Measurements from ENCODE around the gene N4BP2.
"Not testable (repeated sequence)": the region's sequence is repeated elsewhere in the genome, so short reads cannot be mapped to it uniquely, and the experiment has no call there.

Gene N4BP2

DNA sequence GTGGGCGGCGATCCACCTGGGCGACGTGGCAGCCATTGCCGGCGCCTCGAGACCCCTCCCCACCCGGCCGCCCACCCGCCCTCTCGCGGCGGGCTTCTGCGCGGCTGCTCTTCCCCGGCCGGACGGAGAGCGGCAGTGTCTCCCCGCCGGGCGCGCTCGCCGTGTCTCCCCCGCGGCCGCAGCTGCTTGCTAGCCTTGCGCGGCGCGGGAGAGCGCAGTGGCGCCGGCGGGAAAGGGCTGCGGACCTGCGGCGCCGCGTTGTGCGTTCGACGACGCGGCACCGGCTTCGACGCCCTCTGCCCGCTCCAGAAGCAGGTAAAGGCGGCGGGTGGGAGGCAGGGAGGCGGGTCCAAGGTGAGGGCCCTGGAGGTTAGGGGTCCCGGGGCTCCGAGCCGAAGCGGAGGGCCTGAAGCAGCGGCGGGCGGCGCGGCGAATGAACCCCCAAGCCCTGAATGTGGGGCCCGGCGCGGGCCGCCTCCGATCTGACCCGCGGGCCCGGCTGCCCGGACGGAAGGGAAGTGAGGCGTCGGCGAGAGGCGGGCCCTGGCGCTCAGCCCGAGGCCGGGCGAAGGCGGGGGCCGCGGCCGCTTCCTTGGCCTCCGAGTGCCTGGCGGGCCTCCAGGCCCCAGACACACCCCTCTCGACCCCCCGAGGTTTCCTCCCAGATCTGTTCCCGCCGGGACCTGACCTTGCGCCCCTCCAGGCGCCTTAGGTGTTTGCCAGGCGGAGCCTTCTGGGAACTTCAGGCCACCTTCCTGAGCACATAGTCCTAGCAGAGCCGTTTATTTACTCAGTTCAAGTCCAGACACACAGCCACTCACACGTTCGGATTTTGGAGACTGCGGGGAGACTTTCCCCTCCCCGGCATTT, at the start of gene N4BP2:
Gene N4BP2 (plus strand): TSS at position 135 of the 870 bp plus-strand sequence. CDS start 40,491 bp downstream, outside the sequence.
- peak; percentile 78 for DNase-seq

- DNase-seq: no peak
These were observed 40.6 kb upstream of the N4BP2 start for GRCh38 chr4:40016007-40016406.

GRCh38 chr4:40020221-40020620, 36.4 kb upstream of the N4BP2 start:
- no peak for DNase-seq

DNA sequence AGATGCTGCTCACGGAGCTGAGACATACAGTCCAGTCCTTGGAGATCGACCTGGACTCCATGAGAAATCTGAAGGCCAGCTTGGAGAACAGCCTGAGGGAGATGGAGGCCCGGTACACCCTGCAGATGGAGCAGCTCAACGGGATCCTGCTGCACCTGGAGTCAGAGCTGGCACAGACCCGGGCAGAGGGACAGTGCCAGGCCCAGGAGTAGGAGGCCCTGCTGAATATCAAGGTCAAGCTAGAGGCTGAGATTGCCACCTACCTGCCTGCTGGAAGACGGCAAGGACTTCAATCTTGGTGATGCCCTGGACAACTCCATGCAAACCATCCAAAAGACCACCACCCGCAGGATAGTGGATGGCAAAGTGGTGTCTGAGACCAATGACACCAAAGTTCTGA, 35.5 kb upstream of the N4BP2 start:
- DNase-seq: not testable (repeated sequence)

DNA sequence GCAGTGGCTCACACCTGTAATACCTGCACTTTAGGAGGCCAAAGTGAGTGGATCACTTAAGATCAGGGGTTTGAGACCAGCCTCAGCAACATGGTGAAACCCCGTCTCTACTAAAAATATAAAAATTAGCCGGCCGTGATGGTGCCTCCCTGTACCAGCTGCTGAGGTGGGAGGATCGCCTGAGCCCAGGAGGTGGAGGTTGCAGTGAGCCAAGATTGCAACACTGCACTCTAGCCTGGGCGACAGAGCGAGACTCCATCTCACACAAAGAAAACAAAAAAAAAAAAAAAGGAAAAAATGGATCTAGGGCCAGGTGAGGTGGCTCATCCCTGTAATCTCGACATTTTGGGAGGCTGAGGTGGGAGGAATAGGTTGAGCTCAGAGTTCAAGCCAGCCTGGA, 32.6 kb upstream of the N4BP2 start:
- DNase-seq: not testable (repeated sequence)

- no peak for DNase-seq
These were observed 23.9 kb upstream of the N4BP2 start for GRCh38 chr4:40032785-40033184.

- no peak for DNase-seq
These were observed 23.0 kb upstream of the N4BP2 start for GRCh38 chr4:40033613-40034012.

DNA sequence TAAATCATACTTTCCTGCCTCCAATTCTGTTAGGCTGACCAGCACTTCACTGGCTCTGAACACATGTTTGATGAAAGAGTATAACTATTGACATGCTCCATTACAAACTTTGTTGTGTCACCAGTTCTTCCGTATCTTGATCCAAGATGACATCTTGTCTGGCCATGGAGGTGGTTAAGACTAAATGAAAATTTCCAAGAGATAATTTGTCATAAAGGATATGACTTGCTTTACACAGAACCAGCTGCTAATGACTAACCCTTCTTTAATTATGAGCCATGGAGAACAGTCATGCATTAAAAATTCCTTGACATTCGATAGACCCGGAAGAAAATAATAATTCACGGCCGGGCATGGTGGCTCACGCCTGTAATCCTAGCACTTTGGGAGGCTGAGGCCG, 17.7 kb upstream of the N4BP2 start:
- DNase-seq: no peak

- DNase-seq: no peak
These were observed 15.7 kb upstream of the N4BP2 start for GRCh38 chr4:40040908-40041307.

GRCh38 chr4:40043786-40044185, 12.9 kb upstream of the N4BP2 start:
- DNase-seq: no peak

- DNase-seq: peak; percentile 57
These were observed 10.2 kb upstream of the N4BP2 start for GRCh38 chr4:40046311-40046980.

GRCh38 chr4:40053161-40053560, 3.5 kb upstream of the N4BP2 start:
- DNase-seq: no peak

GRCh38 chr4:40055511-40055862, 1.2 kb upstream of the N4BP2 start:
- DNase-seq: no peak

GRCh38 chr4:40055863-40056715, 561 bp upstream of the N4BP2 start:
- DNase-seq: peak; percentile 42

DNA sequence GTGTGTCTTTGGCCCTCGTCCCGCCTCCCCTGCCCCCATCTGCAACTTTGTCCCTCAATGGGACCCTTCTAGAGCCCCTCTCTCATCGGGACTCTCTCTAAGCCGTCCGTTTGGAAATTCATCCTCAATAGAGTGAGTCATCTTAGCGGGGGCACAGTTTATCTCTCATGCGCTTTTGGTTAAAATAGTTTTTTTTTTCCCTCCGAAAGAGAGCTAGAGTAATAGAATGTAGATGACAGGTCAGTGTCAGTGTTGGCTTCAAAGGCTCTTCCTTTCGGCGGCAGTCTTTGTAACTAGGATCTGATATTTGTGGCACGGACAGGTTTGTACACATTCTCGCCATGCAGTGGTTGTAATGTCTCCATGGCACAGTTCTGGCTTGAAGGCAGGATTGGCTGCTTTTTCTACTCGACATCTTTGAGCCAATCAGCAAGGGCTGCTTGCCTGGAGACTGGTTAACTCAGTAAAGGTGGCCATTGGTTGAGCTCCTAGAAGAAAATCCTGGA, 989 bp downstream of the N4BP2 start:
- DNase-seq: peak; percentile 91

GRCh38 chr4:40058121-40058520, 1.5 kb downstream of the N4BP2 start:
- DNase-seq: no peak

GRCh38 chr4:40058854-40059253, 2.2 kb downstream of the N4BP2 start:
- no peak for DNase-seq

DNA sequence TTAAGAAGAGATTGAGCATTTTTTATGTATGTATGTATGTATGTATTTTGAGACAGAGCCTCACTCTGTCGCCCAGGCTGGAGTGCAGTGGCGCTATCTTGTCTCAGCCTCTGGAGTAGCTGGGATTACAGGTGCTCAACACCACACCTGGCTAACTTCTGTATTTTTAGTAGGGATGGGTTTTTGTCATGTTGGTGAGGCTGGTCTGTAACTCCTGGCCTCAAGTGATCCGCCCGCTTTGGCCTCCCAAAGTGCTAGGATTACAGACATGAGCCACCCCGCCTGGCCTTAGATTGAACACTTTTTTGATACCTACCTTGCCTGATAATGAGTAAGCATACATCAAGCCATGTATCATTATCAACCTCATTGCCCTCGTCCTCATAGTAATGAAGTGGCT, 2.7 kb downstream of the N4BP2 start:
- DNase-seq: no peak

GRCh38 chr4:40065010-40065409, 8.4 kb downstream of the N4BP2 start:
- no peak for DNase-seq

GRCh38 chr4:40066651-40067050, 10.0 kb downstream of the N4BP2 start:
- no peak for DNase-seq

GRCh38 chr4:40070387-40070786, 13.7 kb downstream of the N4BP2 start:
- DNase-seq: no peak

GRCh38 chr4:40086421-40086820, 29.8 kb downstream of the N4BP2 start:
- DNase-seq: no peak

DNA sequence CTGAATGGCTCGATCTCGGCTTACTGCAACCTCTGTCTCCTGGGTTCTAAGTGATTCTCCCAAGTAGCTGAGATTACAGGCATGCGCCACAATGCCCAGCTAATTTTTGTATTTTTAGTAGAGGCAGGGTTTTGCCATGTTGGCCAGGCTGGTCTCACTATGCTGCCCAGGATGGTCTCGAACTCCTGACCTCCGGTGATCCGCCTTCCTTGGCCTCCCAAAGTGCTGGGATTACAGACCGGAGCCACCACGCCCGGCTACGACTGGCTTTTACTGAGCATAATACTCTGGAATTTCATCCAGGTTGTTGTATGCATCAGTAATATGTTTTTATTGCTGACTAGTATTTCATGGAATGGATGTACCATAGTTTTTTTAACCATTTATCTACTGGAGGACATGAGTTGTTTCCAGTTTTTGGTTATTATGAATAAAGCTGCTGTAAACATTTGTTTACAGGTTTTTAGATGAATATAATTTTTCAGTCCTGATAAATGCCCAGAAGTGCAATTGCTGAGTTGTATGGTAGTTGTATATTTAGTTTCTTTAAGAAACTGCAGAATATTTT, 31.2 kb downstream of the N4BP2 start:
- DNase-seq: no peak

Data from NCI-H774 (cell line).